Keratinocyte (primary cell): Measurements from ENCODE around the gene TMEM132E. TPM values are rescaled to one million over a fixed set of nuclear protein-coding genes. Genes with fewer than 3 reads are reported as not detected.

Source experiments
- DNase-seq: peaks from one replicate; pipeline ENCODE4 v3.0.0-alpha.2; 2011; ENCODE audit warnings: low read depth, missing footprints, low spot score
- FAIRE-seq: peaks from 2 replicates; lab custom pipeline; 2011; peaks lifted over from hg19 to GRCh38; lab: Jason Lieb, UNC
- H2AFZ ChIP-seq: 2 replicates; pipeline ENCODE4 v1.6.0; 2012; ENCODE audit warnings: low read length, control low read depth, inconsistent platforms; ENCODE audit not compliant: control insufficient read depth
- H3K27ac ChIP-seq: 2 replicates; pipeline ENCODE4 v1.5.1; 2011; ENCODE audit warnings: low read length; ENCODE audit not compliant: control insufficient read depth, insufficient read depth
- H3K27me3 ChIP-seq: 3 replicates; pipeline ENCODE4 v1.6.0; 2011; ENCODE audit warnings: low read length; ENCODE audit not compliant: control insufficient read depth, insufficient read depth; ENCODE audit errors: extremely low read depth
- H3K36me3 ChIP-seq, 2 experiments: 2 replicates in 1 of 2; 3 replicates in 1 of 2; pipeline ENCODE4 v1.5.1; 2011; ENCODE audit warnings: low read length in 2 of 2, mild to moderate bottlenecking in 1 of 2; ENCODE audit not compliant: control insufficient read depth in 2 of 2, insufficient read depth in 2 of 2; ENCODE audit errors: extremely low read depth in 1 of 2
- H3K4me1 ChIP-seq: 3 replicates; pipeline ENCODE4 v1.5.1; 2011; ENCODE audit warnings: low read length; ENCODE audit not compliant: control insufficient read depth, insufficient read depth; ENCODE audit errors: extremely low read depth
- H3K4me2 ChIP-seq: 3 replicates; pipeline ENCODE4 v1.6.0; 2011; ENCODE audit warnings: low read depth, low read length; ENCODE audit not compliant: control insufficient read depth, insufficient read depth; ENCODE audit errors: extremely low read depth
- H3K4me3 ChIP-seq, 3 experiments: fragments of 200-600 bp in 1 of 3; sonication (generic) in 1 of 3; 2 replicates in 2 of 3; 3 replicates in 1 of 3; pipeline ENCODE4 v1.5.1; 2011 to 2016; ENCODE audit warnings: low read length in 3 of 3, mild to moderate bottlenecking in 3 of 3, control low read depth in 2 of 3, inconsistent platforms in 1 of 3, low read depth in 1 of 3, mixed read lengths in 1 of 3, mixed run types in 1 of 3, moderate library complexity in 1 of 3; ENCODE audit not compliant: control insufficient read depth in 2 of 3, insufficient read depth in 2 of 3; ENCODE audit errors: extremely low read depth in 1 of 3
- H3K79me2 ChIP-seq: 2 replicates; pipeline ENCODE4 v1.6.0; 2012; ENCODE audit warnings: low read length; ENCODE audit not compliant: control insufficient read depth, insufficient read depth
- H3K9ac ChIP-seq: 3 replicates; pipeline ENCODE4 v1.6.0; 2011; ENCODE audit warnings: low read length; ENCODE audit not compliant: control insufficient read depth, insufficient read depth; ENCODE audit errors: extremely low read depth
- H3K9me1 ChIP-seq: 3 replicates; pipeline ENCODE4 v1.6.0; 2011; ENCODE audit warnings: low read length; ENCODE audit not compliant: control insufficient read depth, insufficient read depth; ENCODE audit errors: extremely low read depth
- H3K9me3 ChIP-seq: 2 replicates; pipeline ENCODE4 v1.5.1; 2012; ENCODE audit warnings: low read depth, low read length; ENCODE audit not compliant: control insufficient read depth
- H4K20me1 ChIP-seq: 3 replicates; pipeline ENCODE4 v1.6.0; 2011; ENCODE audit warnings: low read length; ENCODE audit not compliant: control insufficient read depth, insufficient read depth; ENCODE audit errors: extremely low read depth
- EZH2 ChIP-seq: IDR thresholded peaks from one replicate; pipeline ENCODE4 v1.6.1; 2012; ENCODE audit warnings: inconsistent platforms, mild to moderate bottlenecking, low read length, moderate library complexity
- dilution Hi-C: fragments of 300-500 bp; cut with MboI; formaldehyde crosslinking; loops from one replicate; pipeline ENCODE4 v1.7.0; 2020; ENCODE audit warnings: low sequenced_read_pairs; ENCODE audit not compliant: extremely low pct_ligation_motif_present
- polyA plus RNA-seq, 5 experiments: library from polyadenylated mRNA; depleted of rRNA in 3 of 5; stranded (reverse) in 3 of 5; stranded (forward) in 1 of 5; unstranded in 1 of 5; fragments of >200 nt; gene quantifications; 1 replicate in 1 of 5; 2 replicates in 3 of 5; 3 replicates in 1 of 5; pipeline versions ENCODE4 v1.2.1 to v1.2.3, GENCODE V29; 2011 to 2012; ENCODE audit warnings: missing spikeins in 2 of 5, low read depth in 1 of 5, low replicate concordance in 1 of 5
- TF ChIP-seq, protein P1 (sequence below), 3 experiments: IDR thresholded peaks in 1 of 3; conservative IDR thresholded peaks in 1 of 3; optimal IDR thresholded peaks in 1 of 3; 2 replicates in 2 of 3; 3 replicates in 1 of 3; pipeline versions ENCODE3 to v1.5.1; 2011; ENCODE audit warnings: low read length in 3 of 3, mild to moderate bottlenecking in 3 of 3, moderate library complexity in 2 of 3, control low read depth in 1 of 3, inconsistent platforms in 1 of 3; ENCODE audit not compliant: insufficient read depth in 2 of 3; ENCODE audit errors: extremely low read depth in 1 of 3

The TMEM132E gene
- polyA plus RNA-seq, 1 donor (not counting 4 experiments of a cell fraction or from before 2014, with no cell fraction given) = not detected

GRCh38 chr17:34641368-34641767 lies 62.0 kb downstream of the TMEM132E start:
- Histone ChIP-seq H3K9me3 (no peaks in the 10 kb centered on the region), H4K20me1 (no peaks in the 10 kb centered on the region), H3K79me2 (no peaks in the 10 kb centered on the region), H3K27me3 (peaks cover 20% of the 10 kb centered on the region), H3K9ac (no peak overlapping the region), H3K4me3 (no peak overlapping the region), H3K36me3 (no peaks in the 10 kb centered on the region), H3K4me2 (no peak overlapping the region), H2AFZ (no peak overlapping the region), H3K4me1 (no peaks in the 10 kb centered on the region), H3K9me1 (no peaks in the 10 kb centered on the region), H3K27ac (no peak overlapping the region)
- TF ChIP-seq, protein P1, sequence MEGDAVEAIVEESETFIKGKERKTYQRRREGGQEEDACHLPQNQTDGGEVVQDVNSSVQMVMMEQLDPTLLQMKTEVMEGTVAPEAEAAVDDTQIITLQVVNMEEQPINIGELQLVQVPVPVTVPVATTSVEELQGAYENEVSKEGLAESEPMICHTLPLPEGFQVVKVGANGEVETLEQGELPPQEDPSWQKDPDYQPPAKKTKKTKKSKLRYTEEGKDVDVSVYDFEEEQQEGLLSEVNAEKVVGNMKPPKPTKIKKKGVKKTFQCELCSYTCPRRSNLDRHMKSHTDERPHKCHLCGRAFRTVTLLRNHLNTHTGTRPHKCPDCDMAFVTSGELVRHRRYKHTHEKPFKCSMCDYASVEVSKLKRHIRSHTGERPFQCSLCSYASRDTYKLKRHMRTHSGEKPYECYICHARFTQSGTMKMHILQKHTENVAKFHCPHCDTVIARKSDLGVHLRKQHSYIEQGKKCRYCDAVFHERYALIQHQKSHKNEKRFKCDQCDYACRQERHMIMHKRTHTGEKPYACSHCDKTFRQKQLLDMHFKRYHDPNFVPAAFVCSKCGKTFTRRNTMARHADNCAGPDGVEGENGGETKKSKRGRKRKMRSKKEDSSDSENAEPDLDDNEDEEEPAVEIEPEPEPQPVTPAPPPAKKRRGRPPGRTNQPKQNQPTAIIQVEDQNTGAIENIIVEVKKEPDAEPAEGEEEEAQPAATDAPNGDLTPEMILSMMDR (optimal IDR thresholded peaks at IDR 0.05 in 1 of 3, IDR thresholded peaks at IDR 0.05 in 1 of 3, conservative IDR thresholded peaks at IDR 0.05 in 1 of 3; ENCODE audit: extremely low read depth in 1 of 3, insufficient read depth in 2 of 3, low read length in 3 of 3) = no peak
- TF ChIP-seq EZH2 = no peak
- FAIRE-seq (no peak), DNase-seq (no peak)
- dilution Hi-C loops = loop anchor here (25.0 kb wide), 1 partner anchor 204 kb away; no protein-coding TSS in a partner anchor

- dilution Hi-C loops = loop anchor here (25.0 kb wide), 1 partner anchor 208 kb away; no protein-coding TSS in a partner anchor
Observed at GRCh38 chr17:34644941-34645550, 65.7 kb downstream of the TMEM132E start.

More at GRCh38 chr17:34644941-34645550, 65.7 kb downstream of the TMEM132E start:
- Histone ChIP-seq H3K9ac (no peak overlapping the region), H2AFZ (no peak overlapping the region), H3K36me3 (no peaks in the 10 kb centered on the region), H3K27me3 (peaks cover 2% of the 10 kb centered on the region), H3K4me3 (no peak overlapping the region), H3K79me2 (no peaks in the 10 kb centered on the region), H4K20me1 (no peaks in the 10 kb centered on the region), H3K4me1 (no peaks in the 10 kb centered on the region), H3K4me2 (no peak overlapping the region), H3K9me3 (no peaks in the 10 kb centered on the region), H3K9me1 (no peaks in the 10 kb centered on the region), H3K27ac (no peak overlapping the region)
- FAIRE-seq = no peak
- DNase-seq = no peak
- no peak for TF ChIP-seq EZH2
- TF ChIP-seq, protein P1 (optimal IDR thresholded peaks at IDR 0.05 in 1 of 3, IDR thresholded peaks at IDR 0.05 in 1 of 3, conservative IDR thresholded peaks at IDR 0.05 in 1 of 3; ENCODE audit: extremely low read depth in 1 of 3, insufficient read depth in 2 of 3, low read length in 3 of 3) = no peak
